Endothelial cell of umbilical vein (primary cell): Measurements from ENCODE around the gene ZCCHC14.

Experiments
- CTCF ChIP-seq, 2 donors: IDR thresholded peaks; 1 replicate in 1 of 2; 2 replicates in 1 of 2; pipeline ENCODE4 v1.5.1; 2011; ENCODE audit warnings: low read length in 2 of 2, mild to moderate bottlenecking in 2 of 2, moderate library complexity in 2 of 2, control low read depth in 1 of 2, inconsistent platforms in 1 of 2, low read depth in 1 of 2; ENCODE audit not compliant: insufficient read depth in 1 of 2; ENCODE audit errors: extremely low read depth in 1 of 2
- EZH2 ChIP-seq: IDR thresholded peaks from 2 replicates; pipeline ENCODE4 v1.6.1; 2012; ENCODE audit warnings: borderline replicate concordance, low read depth, mild to moderate bottlenecking, moderate library complexity, low read length, inconsistent platforms; ENCODE audit not compliant: severe bottlenecking
- FOS ChIP-seq: IDR thresholded peaks from 2 replicates; pipeline ENCODE4 v1.6.1; 2011; ENCODE audit warnings: mild to moderate bottlenecking, low read length, moderate library complexity, borderline replicate concordance; ENCODE audit not compliant: insufficient read depth
- GATA2 ChIP-seq: IDR thresholded peaks from 2 replicates; pipeline ENCODE4 v1.7.0; 2011; ENCODE audit warnings: low read depth, mild to moderate bottlenecking, moderate library complexity, mixed read lengths, low read length; ENCODE audit not compliant: insufficient read length, insufficient read depth
- JUN ChIP-seq: IDR thresholded peaks from 2 replicates; pipeline ENCODE4 v1.6.1; 2011; ENCODE audit warnings: borderline replicate concordance, low read depth; ENCODE audit not compliant: insufficient read length, insufficient read depth
- MAX ChIP-seq: IDR thresholded peaks from 2 replicates; pipeline ENCODE4 v1.6.1; 2011; ENCODE audit not compliant: insufficient read depth, insufficient read length
- MYC ChIP-seq: IDR thresholded peaks from one replicate; pipeline ENCODE4 v1.6.1; 2011; ENCODE audit warnings: mild to moderate bottlenecking, low read depth, low read length
- POLR2A ChIP-seq: IDR thresholded peaks from 2 replicates; pipeline ENCODE4 v1.6.1; 2012; ENCODE audit warnings: low read depth, mild to moderate bottlenecking, control low read depth, low read length
- POLR2AphosphoS5 ChIP-seq: IDR thresholded peaks from 2 replicates; pipeline ENCODE4 v1.6.1; 2012; ENCODE audit warnings: low read depth, mild to moderate bottlenecking, control low read depth, low read length, moderate library complexity; ENCODE audit not compliant: insufficient read depth

- no peak for TF ChIP-seq CTCF (IDR thresholded peaks at IDR 0.05; ENCODE audit: extremely low read depth in 1 of 2, insufficient read depth in 1 of 2, low read depth in 1 of 2, low read length in 2 of 2)
- no peak for TF ChIP-seq JUN
- no peak for TF ChIP-seq POLR2A
- no peak for TF ChIP-seq EZH2
- TF ChIP-seq GATA2: no peak
- no peak for TF ChIP-seq POLR2AphosphoS5
- TF ChIP-seq MAX: no peak
- TF ChIP-seq MYC: no peak
- TF ChIP-seq FOS: no peak
Observed at GRCh38 chr16:87536795-87537142, 43.9 kb upstream of the ZCCHC14 start.
